ENCODE measurements around the gene KNCN.

Gene KNCN

GRCh38 chr1:46537651-46538050 is 13.8 kb downstream of the KNCN start:
- WGBS: 77% methylated on average over 2 of the region's 2 CpGs
- H3K9ac ChIP-seq (ENCODE audit: low read length): no peak overlapping the region

GRCh38 chr1:46536527-46536926 is 14.9 kb downstream of the KNCN start:
- no peak overlapping the region for H3K14ac ChIP-seq (ENCODE audit: low read length in 2 of 2)
- no CpG with 5 or more reads among the region's 1 CpG for WGBS
- H2AFZ ChIP-seq (ENCODE audit: low read depth, low read length): no peak overlapping the region
- H2AK5ac ChIP-seq (ENCODE audit: low read length, severe bottlenecking): no peak overlapping the region
- no peaks in the 10 kb centered on the region for H3K79me1 ChIP-seq (replicated peaks; ENCODE audit: low read length, poor library complexity, severe bottlenecking)
- no peak overlapping the region for H3K18ac ChIP-seq (ENCODE audit: low read depth in 1 of 2, low read length in 2 of 2)
- no peak overlapping the region for H3K4ac ChIP-seq (ENCODE audit: low read depth in 1 of 2, low read length in 2 of 2)
- no peak overlapping the region for H3K4me3 ChIP-seq (ENCODE audit: insufficient read depth in 1 of 2, low read depth in 1 of 2, low read length in 2 of 2)
- no peak overlapping the region for H2BK12ac ChIP-seq (ENCODE audit: low read length in 2 of 2)
- peaks cover 64 to 88% of the 10 kb centered on the region in 2 experiments for H3K27me3 ChIP-seq (ENCODE audit: control insufficient read depth in 1 of 2, insufficient read depth in 1 of 2, low read length in 2 of 2)
- no peak overlapping the region for H3K23ac ChIP-seq (ENCODE audit: low read length in 2 of 2)
- H2BK120ac ChIP-seq (ENCODE audit: low read depth, low read length): no peak overlapping the region
- H3K36me3 ChIP-seq (ENCODE audit: control insufficient read depth in 1 of 2, insufficient read depth in 2 of 2, low read depth in 1 of 2, low read length in 2 of 2): no peaks in the 10 kb centered on the region
- no peak overlapping the region for H3K27ac ChIP-seq (ENCODE audit: low read length, poor library complexity, severe bottlenecking)
- no peak overlapping the region for H4K8ac ChIP-seq (ENCODE audit: low read length)
- no peak overlapping the region for H2BK15ac ChIP-seq (ENCODE audit: low read depth, poor library complexity, severe bottlenecking)
- no peak for DNase-seq
- H3K4me2 ChIP-seq (ENCODE audit: low read length, poor library complexity, severe bottlenecking): no peak overlapping the region
- no peak overlapping the region for H2BK5ac ChIP-seq (ENCODE audit: low read depth, low read length, poor library complexity, severe bottlenecking)
- no peak overlapping the region for H4K91ac ChIP-seq (ENCODE audit: low read length)
- peaks cover 6% of the 10 kb centered on the region for H3K4me1 ChIP-seq (ENCODE audit: control insufficient read depth, insufficient read depth, low read depth, low read length)
- H3K9ac ChIP-seq (ENCODE audit: low read length): no peak overlapping the region
- H3K9me3 ChIP-seq (ENCODE audit: control insufficient read depth, low read length): no peaks in the 10 kb centered on the region

More at GRCh38 chr1:46537651-46538050, 13.8 kb downstream of the KNCN start:
- H3K14ac ChIP-seq (ENCODE audit: low read length in 2 of 2): no peak overlapping the region
- no peaks in the 10 kb centered on the region for H3K9me3 ChIP-seq (ENCODE audit: control insufficient read depth, low read length)
- H3K4me2 ChIP-seq (ENCODE audit: low read length, poor library complexity, severe bottlenecking): no peak overlapping the region
- no peak overlapping the region for H2BK12ac ChIP-seq (ENCODE audit: low read length in 2 of 2)
- H3K27me3 ChIP-seq (ENCODE audit: control insufficient read depth in 1 of 2, insufficient read depth in 1 of 2, low read length in 2 of 2): peaks cover 59 to 88% of the 10 kb centered on the region in 2 experiments
- no peak overlapping the region for H2AK5ac ChIP-seq (ENCODE audit: low read length, severe bottlenecking)
- no peak for DNase-seq
- no peak overlapping the region for H2BK120ac ChIP-seq (ENCODE audit: low read depth, low read length)
- H2BK15ac ChIP-seq (ENCODE audit: low read depth, poor library complexity, severe bottlenecking): no peak overlapping the region
- no peaks in the 10 kb centered on the region for H3K79me1 ChIP-seq (replicated peaks; ENCODE audit: low read length, poor library complexity, severe bottlenecking)
- H3K4ac ChIP-seq (ENCODE audit: low read depth in 1 of 2, low read length in 2 of 2): no peak overlapping the region
- H4K91ac ChIP-seq (ENCODE audit: low read length): no peak overlapping the region
- no peak overlapping the region for H3K4me3 ChIP-seq (ENCODE audit: insufficient read depth in 1 of 2, low read depth in 1 of 2, low read length in 2 of 2)
- H2BK5ac ChIP-seq (ENCODE audit: low read depth, low read length, poor library complexity, severe bottlenecking): no peak overlapping the region
- H3K18ac ChIP-seq (ENCODE audit: low read depth in 1 of 2, low read length in 2 of 2): no peak overlapping the region
- no peak overlapping the region for H3K27ac ChIP-seq (ENCODE audit: low read length, poor library complexity, severe bottlenecking)
- H3K4me1 ChIP-seq (ENCODE audit: control insufficient read depth, insufficient read depth, low read depth, low read length): peaks cover 6% of the 10 kb centered on the region
- no peak overlapping the region for H3K23ac ChIP-seq (ENCODE audit: low read length in 2 of 2)
- no peaks in the 10 kb centered on the region for H3K36me3 ChIP-seq (ENCODE audit: control insufficient read depth in 1 of 2, insufficient read depth in 2 of 2, low read depth in 1 of 2, low read length in 2 of 2)
- H4K8ac ChIP-seq (ENCODE audit: low read length): no peak overlapping the region
- H2AFZ ChIP-seq (ENCODE audit: low read depth, low read length): no peak overlapping the region

GRCh38 chr1:46535063-46535462 is 16.4 kb downstream of the KNCN start:
- Histone ChIP-seq H3K4me2 (ENCODE audit: low read length, poor library complexity, severe bottlenecking) (no peak overlapping the region), H3K4me1 (ENCODE audit: control insufficient read depth, insufficient read depth, low read depth, low read length) (peaks cover 6% of the 10 kb centered on the region), H2BK5ac (ENCODE audit: low read depth, low read length, poor library complexity, severe bottlenecking) (no peak overlapping the region), H4K91ac (ENCODE audit: low read length) (no peak overlapping the region), H3K18ac (ENCODE audit: low read depth in 1 of 2, low read length in 2 of 2) (no peak overlapping the region), H2AK5ac (ENCODE audit: low read length, severe bottlenecking) (no peak overlapping the region), H2BK12ac (ENCODE audit: low read length in 2 of 2) (no peak overlapping the region), H4K8ac (ENCODE audit: low read length) (no peak overlapping the region), H3K79me1 (replicated peaks; ENCODE audit: low read length, poor library complexity, severe bottlenecking) (no peaks in the 10 kb centered on the region), H2BK120ac (ENCODE audit: low read depth, low read length) (no peak overlapping the region), H3K9ac (ENCODE audit: low read length) (no peak overlapping the region), H3K9me3 (ENCODE audit: control insufficient read depth, low read length) (no peaks in the 10 kb centered on the region), H3K4ac (ENCODE audit: low read depth in 1 of 2, low read length in 2 of 2) (no peak overlapping the region), H3K14ac (ENCODE audit: low read length in 2 of 2) (no peak overlapping the region), H3K27me3 (ENCODE audit: control insufficient read depth in 1 of 2, insufficient read depth in 1 of 2, low read length in 2 of 2) (peaks cover 75 to 90% of the 10 kb centered on the region in 2 experiments), H3K4me3 (ENCODE audit: insufficient read depth in 1 of 2, low read depth in 1 of 2, low read length in 2 of 2) (no peak overlapping the region), H3K23ac (ENCODE audit: low read length in 2 of 2) (no peak overlapping the region), H2BK15ac (ENCODE audit: low read depth, poor library complexity, severe bottlenecking) (no peak overlapping the region), H3K27ac (ENCODE audit: low read length, poor library complexity, severe bottlenecking) (no peak overlapping the region), H3K36me3 (ENCODE audit: control insufficient read depth in 1 of 2, insufficient read depth in 2 of 2, low read depth in 1 of 2, low read length in 2 of 2) (no peaks in the 10 kb centered on the region), H2AFZ (ENCODE audit: low read depth, low read length) (no peak overlapping the region)
- DNase-seq: peak; percentile 31
- WGBS: 77% methylated on average over 2 of the region's 2 CpGs

DNA sequence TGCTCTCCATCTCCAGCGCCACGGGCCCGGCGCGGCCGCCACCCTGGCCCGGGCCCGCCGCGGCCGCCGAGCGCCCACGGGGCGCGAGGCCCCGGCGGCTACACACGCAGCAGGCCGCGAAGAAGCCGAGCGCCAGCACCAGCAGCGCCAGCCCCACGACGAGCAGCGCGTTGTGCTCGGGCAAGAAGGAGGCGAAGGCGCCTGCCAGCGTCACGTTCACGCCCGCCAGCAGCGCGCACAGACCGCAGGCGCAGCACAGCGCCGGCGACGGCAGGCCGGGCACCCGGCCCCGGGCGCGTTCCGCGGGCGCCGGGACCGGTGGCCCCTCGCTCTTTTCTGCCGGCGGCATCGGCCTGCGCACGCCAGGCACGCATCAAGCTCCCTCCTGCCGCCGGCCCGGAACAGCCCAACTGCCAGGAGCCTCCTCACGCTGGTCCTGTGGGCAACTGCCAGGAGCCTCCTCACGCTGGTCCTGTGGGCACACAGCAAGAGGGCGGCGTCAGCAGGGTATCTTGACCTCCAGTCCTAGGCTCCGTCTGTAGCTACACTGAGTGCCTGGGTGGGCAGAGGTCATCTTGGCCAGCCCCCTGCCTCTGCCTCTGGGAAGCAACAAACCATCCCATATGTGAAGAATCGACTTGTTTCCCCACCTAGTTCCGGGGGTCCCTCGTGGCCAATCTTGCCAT is 18.1 kb downstream of the KNCN start:
- Histone ChIP-seq H3K4me1 (ENCODE audit: control insufficient read depth, insufficient read depth, low read depth, low read length) (peaks cover 6% of the 10 kb centered on the region), H2BK5ac (ENCODE audit: low read depth, low read length, poor library complexity, severe bottlenecking) (no peak overlapping the region), H3K18ac (ENCODE audit: low read depth in 1 of 2, low read length in 2 of 2) (no peak overlapping the region), H2AFZ (ENCODE audit: low read depth, low read length) (peak overlapping the region; percentile 18), H3K9me3 (ENCODE audit: control insufficient read depth, low read length) (no peaks in the 10 kb centered on the region), H3K9ac (ENCODE audit: low read length) (peak overlapping the region; percentile 68), H2AK5ac (ENCODE audit: low read length, severe bottlenecking) (no peak overlapping the region), H3K36me3 (ENCODE audit: control insufficient read depth in 1 of 2, insufficient read depth in 2 of 2, low read depth in 1 of 2, low read length in 2 of 2) (no peaks in the 10 kb centered on the region), H3K27ac (ENCODE audit: low read length, poor library complexity, severe bottlenecking) (no peak overlapping the region), H2BK12ac (ENCODE audit: low read length in 2 of 2) (no peak overlapping the region), H2BK120ac (ENCODE audit: low read depth, low read length) (no peak overlapping the region), H4K91ac (ENCODE audit: low read length) (no peak overlapping the region), H3K14ac (ENCODE audit: low read length in 2 of 2) (no peak overlapping the region), H3K79me1 (replicated peaks; ENCODE audit: low read length, poor library complexity, severe bottlenecking) (no peaks in the 10 kb centered on the region), H3K4ac (ENCODE audit: low read depth in 1 of 2, low read length in 2 of 2) (no peak overlapping the region), H4K8ac (ENCODE audit: low read length) (peak overlapping the region; percentile 61), H3K23ac (ENCODE audit: low read length in 2 of 2) (no peak overlapping the region), H2BK15ac (ENCODE audit: low read depth, poor library complexity, severe bottlenecking) (no peak overlapping the region), H3K27me3 (ENCODE audit: control insufficient read depth in 1 of 2, insufficient read depth in 1 of 2, low read length in 2 of 2) (peaks cover 87 to 89% of the 10 kb centered on the region in 2 experiments), H3K4me2 (ENCODE audit: low read length, poor library complexity, severe bottlenecking) (peak overlapping the region; percentile 93), H3K4me3 (ENCODE audit: insufficient read depth in 1 of 2, low read depth in 1 of 2, low read length in 2 of 2) (peak overlapping the region; percentile 50 to 58)
- WGBS: 9% methylated on average over 61 of the region's 71 CpGs
- peak; percentile 36 for DNase-seq
